Activated CD8-positive, alpha-beta T cell treated with anti-CD3 and anti-CD28 coated beads for 36 hours (primary cell): ENCODE measurements around the gene GRID1. TPM values are rescaled to one million over a fixed set of nuclear protein-coding genes. Genes with fewer than 3 reads are reported as not detected.

Source experiments
- ATAC-seq: fragments of 200-7000 bp; cut with Tn5 transposase; one replicate; pipeline ENCODE4 v1.10.0; 2021; ENCODE audit warnings: mild to moderate bottlenecking, moderate library complexity
- CTCF ChIA-PET: fragments of 350-600 bp; sonication (Branson Sonifier 250); formaldehyde crosslinking; loops from one replicate; lab custom pipeline; 2021; ENCODE audit warnings: antibody characterized with exemption; lab: Charles Lee
- POLR2A ChIA-PET: fragments of 350-600 bp; sonication (Branson Sonifier 250); formaldehyde crosslinking; loops from one replicate; lab custom pipeline; 2021; ENCODE audit warnings: antibody characterized with exemption; lab: Charles Lee
- DNase-seq: peaks from one replicate; pipeline ENCODE4 v3.0.0-alpha.2; 2020
- H3K27ac Mint-ChIP-seq: one replicate; pipeline ENCODE4 v1.8.0; 2021; ENCODE audit warnings: mild to moderate bottlenecking, mixed read lengths
- H3K27me3 Mint-ChIP-seq: one replicate; pipeline ENCODE4 v1.8.0; 2021; ENCODE audit warnings: mixed read lengths
- H3K36me3 Mint-ChIP-seq: one replicate; pipeline ENCODE4 v1.8.0; 2021; ENCODE audit warnings: low read depth, mixed read lengths
- H3K4me1 Mint-ChIP-seq: one replicate; pipeline ENCODE4 v1.8.0; 2021; ENCODE audit warnings: low read depth, mixed read lengths
- H3K4me3 Mint-ChIP-seq: one replicate; pipeline ENCODE4 v1.8.0; 2021; ENCODE audit warnings: mild to moderate bottlenecking, moderate library complexity, mixed read lengths
- H3K9me3 Mint-ChIP-seq: one replicate; pipeline ENCODE4 v1.8.0; 2021; ENCODE audit warnings: mixed read lengths
- CTCF ChIP-seq: fragments of 200-600 bp; IDR thresholded peaks from one replicate; pipeline ENCODE4 v1.8.0; 2022; ENCODE audit warnings: antibody characterized with exemption, mild to moderate bottlenecking
- intact Hi-C: fragments of 100-400 bp; cut with micrococcal nuclease; formaldehyde crosslinking; loops from one replicate; pipeline ENCODE4 v1.10.0; 2022
- total RNA-seq, 2 experiments: library from RNA; stranded (reverse); gene quantifications; one replicate each; pipeline ENCODE4 v1.2.3, GENCODE V29; 2021

Gene GRID1
- total RNA-seq, 2 experiments from 2014 or later, result not detected

GRCh38 chr10:85643171-85643844 lies 723.3 kb downstream of the GRID1 start:
- H3K4me1 Mint-ChIP-seq, result no peaks in the 10 kb centered on the region
- no peak overlapping the region for H3K4me3 Mint-ChIP-seq
- no peaks in the 10 kb centered on the region for H3K9me3 Mint-ChIP-seq
- ChIA-PET POLR2A (no interaction called here), CTCF (interaction anchor here (0.6 to 0.7 kb wide), 2 partner anchors 12 to 38 kb away, joined by 3 to 4 read pairs; no protein-coding TSS in a partner anchor)
- no peaks in the 10 kb centered on the region for H3K36me3 Mint-ChIP-seq
- intact Hi-C loops, result no loop called here
- no peak for DNase-seq
- no peaks in the 10 kb centered on the region for H3K27me3 Mint-ChIP-seq
- no peak for ATAC-seq
- no peak overlapping the region for H3K27ac Mint-ChIP-seq
- TF ChIP-seq CTCF, result no peak

- Mint-ChIP-seq H3K4me1 (no peaks in the 10 kb centered on the region), H3K36me3 (no peaks in the 10 kb centered on the region), H3K27me3 (no peaks in the 10 kb centered on the region), H3K4me3 (no peak overlapping the region), H3K27ac (no peak overlapping the region), H3K9me3 (no peaks in the 10 kb centered on the region)
- ChIA-PET CTCF (interaction anchor here (0.7 kb wide), 1 partner anchor 38 kb away, joined by 4 read pairs; no protein-coding TSS in a partner anchor), POLR2A (no interaction called here)
- DNase-seq (no peak), ATAC-seq (no peak)
- TF ChIP-seq CTCF, result no peak
- intact Hi-C loops, result no loop called here
Measured at GRCh38 chr10:85642421-85643170, 724.0 kb downstream of the GRID1 start.

GRCh38 chr10:85642082-85642420 lies 724.5 kb downstream of the GRID1 start:
- Mint-ChIP-seq H3K9me3 (no peaks in the 10 kb centered on the region), H3K4me3 (no peak overlapping the region), H3K36me3 (no peaks in the 10 kb centered on the region), H3K4me1 (no peaks in the 10 kb centered on the region), H3K27ac (no peak overlapping the region), H3K27me3 (no peaks in the 10 kb centered on the region)
- DNase-seq, result no peak
- intact Hi-C loops, result no loop called here
- ChIA-PET CTCF (no interaction called here), POLR2A (no interaction called here)
- no peak for ATAC-seq
- no peak for TF ChIP-seq CTCF

- Mint-ChIP-seq H3K27me3 (no peaks in the 10 kb centered on the region), H3K9me3 (no peaks in the 10 kb centered on the region), H3K4me3 (no peak overlapping the region), H3K36me3 (no peaks in the 10 kb centered on the region), H3K4me1 (no peaks in the 10 kb centered on the region), H3K27ac (no peak overlapping the region)
- TF ChIP-seq CTCF, result no peak
- no peak for DNase-seq
- ATAC-seq, result no peak
- ChIA-PET CTCF (no interaction called here), POLR2A (no interaction called here)
- intact Hi-C loops, result no loop called here
Measured at GRCh38 chr10:85641479-85642009, 725.1 kb downstream of the GRID1 start.

GRCh38 chr10:85638797-85639196 lies 727.8 kb downstream of the GRID1 start:
- H3K4me3 Mint-ChIP-seq, result no peak overlapping the region
- no peak for TF ChIP-seq CTCF
- no peaks in the 10 kb centered on the region for H3K27me3 Mint-ChIP-seq
- POLR2A ChIA-PET, result no interaction called here
- H3K9me3 Mint-ChIP-seq, result no peaks in the 10 kb centered on the region
- no peak for DNase-seq
- intact Hi-C loops, result no loop called here
- ATAC-seq, result no peak
- no peaks in the 10 kb centered on the region for H3K36me3 Mint-ChIP-seq
- H3K27ac Mint-ChIP-seq, result no peak overlapping the region
- CTCF ChIA-PET, result no interaction called here
- H3K4me1 Mint-ChIP-seq, result peaks cover 4% of the 10 kb centered on the region
